AG08395 (cell line): ENCODE measurements around the gene NPHP1.
"Not testable (repeated sequence)": the region's sequence is repeated elsewhere in the genome, so short reads cannot be mapped to it uniquely, and the experiment has no call there.

ENCODE experiments used
- DNase-seq: peaks from one replicate; pipeline ENCODE4 v3.0.0; 2012; ENCODE audit warnings: mixed read lengths, low spot score

NPHP1 gene

GRCh38 chr2:110103061-110103961 is 101.5 kb downstream of the NPHP1 start:
- DNase-seq: no peak

GRCh38 chr2:110101901-110102803 is 102.7 kb downstream of the NPHP1 start:
- DNase-seq: no peak

- DNase-seq: peak; percentile 81
Observed at GRCh38 chr2:110101280-110101844, 103.5 kb downstream of the NPHP1 start.

GRCh38 chr2:110100880-110101279 is 103.9 kb downstream of the NPHP1 start:
- not testable (repeated sequence) for DNase-seq

GRCh38 chr2:110100480-110100879 is 104.3 kb downstream of the NPHP1 start:
- DNase-seq: no peak

- DNase-seq: no peak
Observed at GRCh38 chr2:110099471-110100225, 105.2 kb downstream of the NPHP1 start.

GRCh38 chr2:110099038-110099425 is 105.8 kb downstream of the NPHP1 start:
- no peak for DNase-seq

- no peak for DNase-seq
Observed at GRCh38 chr2:110097506-110098220, 107.2 kb downstream of the NPHP1 start.

GRCh38 chr2:110095994-110096633 is 108.7 kb downstream of the NPHP1 start:
- no peak for DNase-seq

GRCh38 chr2:110094884-110095534 is 109.8 kb downstream of the NPHP1 start:
- DNase-seq: not testable (repeated sequence)

- not testable (repeated sequence) for DNase-seq
Observed at GRCh38 chr2:110093924-110094323, 110.9 kb downstream of the NPHP1 start.

- DNase-seq: not testable (repeated sequence)
Observed at GRCh38 chr2:110090164-110090563, 114.6 kb downstream of the NPHP1 start.

GRCh38 chr2:110083757-110084156 is 121.1 kb downstream of the NPHP1 start:
- DNase-seq: not testable (repeated sequence)

- not testable (repeated sequence) for DNase-seq
Observed at GRCh38 chr2:110083162-110083561, 121.7 kb downstream of the NPHP1 start.

- not testable (repeated sequence) for DNase-seq
Observed at GRCh38 chr2:110078104-110078503, 126.7 kb downstream of the NPHP1 start.

- not testable (repeated sequence) for DNase-seq
Observed at GRCh38 chr2:110075896-110076295, 128.9 kb downstream of the NPHP1 start.
